HG03139 (cell line): ENCODE measurements around the gene TFF1.

Experiments used
- ATAC-seq: cut with Tn5 transposase; IDR thresholded peaks from one replicate; pipeline ENCODE4 v1.9.1; 2021; ENCODE audit not compliant: unreplicated experiment

Gene TFF1

GRCh38 chr21:42364304-42364865 lies 1.9 kb downstream of the TFF1 start:
- no peak for ATAC-seq

GRCh38 chr21:42363312-42363711 lies 3.0 kb downstream of the TFF1 start:
- ATAC-seq: no peak

- no peak for ATAC-seq
Measured at GRCh38 chr21:42362700-42363099, 3.6 kb downstream of the TFF1 start.

- no peak for ATAC-seq
Measured at GRCh38 chr21:42362198-42362597, 4.1 kb downstream of the TFF1 start.

GRCh38 chr21:42361286-42361685 lies 5.0 kb downstream of the TFF1 start:
- no peak for ATAC-seq

GRCh38 chr21:42360317-42360716 lies 6.0 kb downstream of the TFF1 start:
- ATAC-seq: no peak

GRCh38 chr21:42358937-42359336 lies 7.4 kb downstream of the TFF1 start:
- no peak for ATAC-seq

GRCh38 chr21:42358261-42358660 lies 8.1 kb downstream of the TFF1 start:
- ATAC-seq: no peak

- no peak for ATAC-seq
Measured at GRCh38 chr21:42357307-42357706, 9.0 kb downstream of the TFF1 start.

- no peak for ATAC-seq
Measured at GRCh38 chr21:42356650-42357049, 9.7 kb downstream of the TFF1 start.

GRCh38 chr21:42356046-42356445 lies 10.3 kb downstream of the TFF1 start:
- ATAC-seq: no peak

GRCh38 chr21:42353623-42354022 lies 12.7 kb downstream of the TFF1 start:
- no peak for ATAC-seq

GRCh38 chr21:42352441-42353095 lies 13.8 kb downstream of the TFF1 start:
- no peak for ATAC-seq

- no peak for ATAC-seq
Measured at GRCh38 chr21:42351626-42352440, 14.5 kb downstream of the TFF1 start.

- no peak for ATAC-seq
Measured at GRCh38 chr21:42350927-42351426, 15.4 kb downstream of the TFF1 start, which contains the start of gene TFF2. TFF2 (minus strand) TSS chr21:42350994; CDS start chr21:42350957, 37 bp downstream.

- no peak for ATAC-seq
Measured at GRCh38 chr21:42350318-42350910, 15.9 kb downstream of the TFF1 start.

GRCh38 chr21:42349420-42350317 lies 16.7 kb downstream of the TFF1 start:
- ATAC-seq: no peak

GRCh38 chr21:42348762-42349161 lies 17.6 kb downstream of the TFF1 start:
- no peak for ATAC-seq

- no peak for ATAC-seq
Measured at GRCh38 chr21:42347601-42348327, 18.6 kb downstream of the TFF1 start.
